Limb (tissue), 2 donors: ENCODE results near the gene SPON1.
"Not testable (repeated sequence)": the region's sequence is repeated elsewhere in the genome, so short reads cannot be mapped to it uniquely, and the experiment has no call there.

Experiments
- DNase-seq, 2 donors: peaks; one replicate each; pipeline ENCODE4 v3.0.0-alpha.2; 2016; ENCODE audit errors: extremely low spot score in 2 of 2

SPON1 gene

GRCh38 chr11:13962562-13963168 lies at the start of gene SPON1:
TSS of gene SPON1 (plus strand) at chr11:13962723. CDS start at chr11:13962905, 182 bp downstream.
- peak; percentile 64 to 81 for DNase-seq

- no peak for DNase-seq
These were observed 45.3 kb upstream of the SPON1 start for GRCh38 chr11:13917264-13917663.

- DNase-seq, result no peak
These were observed 44.6 kb upstream of the SPON1 start for GRCh38 chr11:13917904-13918303.

GRCh38 chr11:13920756-13921155 lies 41.8 kb upstream of the SPON1 start:
- no peak for DNase-seq

- DNase-seq, result no peak
These were observed 41.0 kb upstream of the SPON1 start for GRCh38 chr11:13921545-13921944.

- no peak for DNase-seq
These were observed 39.3 kb upstream of the SPON1 start for GRCh38 chr11:13923182-13923581.

GRCh38 chr11:13923716-13924650 lies 38.5 kb upstream of the SPON1 start:
- no peak for DNase-seq

- DNase-seq, result no peak
These were observed 37.7 kb upstream of the SPON1 start for GRCh38 chr11:13924801-13925327.

- DNase-seq, result not testable (repeated sequence)
These were observed 36.2 kb upstream of the SPON1 start for GRCh38 chr11:13926366-13926765.

GRCh38 chr11:13926981-13927380 lies 35.5 kb upstream of the SPON1 start:
- no peak for DNase-seq

- DNase-seq, result no peak
These were observed 35.0 kb upstream of the SPON1 start for GRCh38 chr11:13927481-13927880.

GRCh38 chr11:13928566-13929251 lies 33.8 kb upstream of the SPON1 start:
- no peak for DNase-seq

- DNase-seq, result no peak
These were observed 33.1 kb upstream of the SPON1 start for GRCh38 chr11:13929395-13929891.

GRCh38 chr11:13931356-13931755 lies 31.2 kb upstream of the SPON1 start:
- DNase-seq, result no peak

- not testable (repeated sequence) for DNase-seq
These were observed 25.4 kb upstream of the SPON1 start for GRCh38 chr11:13937154-13937553.

- not testable (repeated sequence) for DNase-seq
These were observed 23.7 kb upstream of the SPON1 start for GRCh38 chr11:13938829-13939228.

- DNase-seq, result no peak
These were observed 22.3 kb upstream of the SPON1 start for GRCh38 chr11:13939961-13940906.

GRCh38 chr11:13940907-13941256 lies 21.6 kb upstream of the SPON1 start:
- no peak for DNase-seq

GRCh38 chr11:13941775-13942174 lies 20.7 kb upstream of the SPON1 start:
- DNase-seq, result no peak

GRCh38 chr11:13942378-13942777 lies 20.1 kb upstream of the SPON1 start:
- DNase-seq, result no peak

GRCh38 chr11:13942971-13943381 lies 19.5 kb upstream of the SPON1 start:
- no peak for DNase-seq
